ENCODE results near the gene CILP2. TPM values are rescaled to one million over a fixed set of nuclear protein-coding genes. Genes with fewer than 3 reads are reported as not detected.

CILP2 gene
- total and polyA plus RNA-seq, 4 donors: 0.08 to 0.42 (median 0.09) TPM; not detected in 1

DNA sequence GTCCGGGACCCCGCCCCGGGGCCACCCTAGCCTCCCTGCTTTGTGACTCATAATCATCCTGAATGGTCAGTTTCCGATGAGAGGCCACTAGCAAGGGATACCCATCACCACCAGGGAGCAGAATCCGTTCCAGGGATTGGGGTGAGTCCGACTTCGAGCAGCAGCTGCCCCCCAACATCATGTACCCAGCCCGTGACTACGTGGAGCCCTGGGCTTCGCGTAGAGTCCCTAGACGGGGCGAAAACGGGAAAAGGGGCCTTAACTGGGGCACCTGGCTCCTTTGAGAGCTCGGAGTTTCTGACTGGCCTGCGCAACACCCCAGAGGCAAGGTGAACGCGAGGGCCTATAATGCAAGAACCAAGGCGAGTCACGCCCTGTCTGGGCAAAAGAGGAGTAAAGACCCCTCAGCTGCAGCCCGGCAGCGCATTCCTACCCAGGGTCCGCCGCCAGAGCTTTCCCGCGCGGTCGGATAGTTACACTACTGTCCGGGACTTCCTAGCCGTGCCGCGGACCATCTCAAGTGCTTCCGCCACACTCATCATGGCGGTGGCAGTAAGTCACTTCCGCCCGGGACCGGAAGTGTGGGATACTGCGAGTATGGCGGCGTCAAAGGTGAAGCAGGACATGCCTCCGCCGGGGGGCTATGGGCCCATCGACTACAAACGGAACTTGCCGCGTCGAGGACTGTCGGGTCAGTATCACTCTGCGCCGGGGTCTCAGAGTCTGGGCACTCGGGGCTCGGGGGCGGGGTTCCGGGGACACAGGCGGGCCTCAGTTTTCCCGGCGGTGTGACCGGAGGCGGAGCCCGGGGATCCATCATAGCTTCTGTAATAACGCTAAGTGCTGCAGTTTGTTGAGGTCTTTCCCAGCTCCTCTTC is 22.2 kb upstream of the CILP2 start, which contains the start of gene NDUFA13:
TSS of gene NDUFA13 (plus strand) at position 584 of the 878 bp plus-strand sequence. CDS start at position 598, 14 bp downstream.
- Histone ChIP-seq H3K4me3 (ENCODE audit: low read depth in 1 of 3, low read length in 3 of 3) (peak within 1 kb of the TSS; percentile 56 to 98 (median 92)), H3K27me3 (ENCODE audit: control insufficient read depth in 4 of 4, insufficient read depth in 4 of 4, low read length in 3 of 4) (no peaks in the 10 kb centered on the region), H3K4me1 (ENCODE audit: control insufficient read depth in 4 of 4, insufficient read depth in 4 of 4, low read length in 3 of 4) (peaks cover 6 to 17% (median 11%) of the 10 kb centered on the region in 4 donors), H3K36me3 (ENCODE audit: control insufficient read depth in 4 of 4, insufficient read depth in 3 of 4, low read depth in 1 of 4, low read length in 3 of 4) (peaks cover 0 to 3% (median 0%) of the 10 kb centered on the region in 4 donors), H3K9me3 (ENCODE audit: control insufficient read depth in 4 of 4, low read length in 3 of 4) (no peaks in the 10 kb centered on the region), H3K9ac (ENCODE audit: low read depth in 1 of 2, low read length in 2 of 2) (peak within 1 kb of the TSS; percentile 78 to 91), H3K27ac (ENCODE audit: low read depth in 1 of 2, low read length in 2 of 2) (peak within 1 kb of the TSS; percentile 81 to 84)
- peak; percentile 99 for DNase-seq (ENCODE audit: low spot score)
- 6% methylated on average over 61 of the region's 61 CpGs for WGBS
- TF ChIP-seq JUND (IDR thresholded peaks at IDR 0.05): no peak
- no peak for TF ChIP-seq FOXA1 (IDR thresholded peaks at IDR 0.05)
- TF ChIP-seq, protein P1, sequence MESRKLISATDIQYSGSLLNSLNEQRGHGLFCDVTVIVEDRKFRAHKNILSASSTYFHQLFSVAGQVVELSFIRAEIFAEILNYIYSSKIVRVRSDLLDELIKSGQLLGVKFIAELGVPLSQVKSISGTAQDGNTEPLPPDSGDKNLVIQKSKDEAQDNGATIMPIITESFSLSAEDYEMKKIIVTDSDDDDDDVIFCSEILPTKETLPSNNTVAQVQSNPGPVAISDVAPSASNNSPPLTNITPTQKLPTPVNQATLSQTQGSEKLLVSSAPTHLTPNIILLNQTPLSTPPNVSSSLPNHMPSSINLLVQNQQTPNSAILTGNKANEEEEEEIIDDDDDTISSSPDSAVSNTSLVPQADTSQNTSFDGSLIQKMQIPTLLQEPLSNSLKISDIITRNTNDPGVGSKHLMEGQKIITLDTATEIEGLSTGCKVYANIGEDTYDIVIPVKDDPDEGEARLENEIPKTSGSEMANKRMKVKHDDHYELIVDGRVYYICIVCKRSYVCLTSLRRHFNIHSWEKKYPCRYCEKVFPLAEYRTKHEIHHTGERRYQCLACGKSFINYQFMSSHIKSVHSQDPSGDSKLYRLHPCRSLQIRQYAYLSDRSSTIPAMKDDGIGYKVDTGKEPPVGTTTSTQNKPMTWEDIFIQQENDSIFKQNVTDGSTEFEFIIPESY (IDR thresholded peaks at IDR 0.05): peak; percentile 33
- TF ChIP-seq YY1 (IDR thresholded peaks at IDR 0.05): peak; percentile 100
- TF ChIP-seq FOXA2 (IDR thresholded peaks at IDR 0.05): no peak
- no peak for TF ChIP-seq HNF4A (conservative IDR thresholded peaks at IDR 0.05)
- peak in 1 of 2 donors; percentile 12 for TF ChIP-seq RXRA (IDR thresholded peaks at IDR 0.05)
- peak; percentile 80 for TF ChIP-seq TAF1 (conservative IDR thresholded peaks at IDR 0.05)
- no peak for TF ChIP-seq HNF4G (IDR thresholded peaks at IDR 0.05)
- TF ChIP-seq, protein P2, sequence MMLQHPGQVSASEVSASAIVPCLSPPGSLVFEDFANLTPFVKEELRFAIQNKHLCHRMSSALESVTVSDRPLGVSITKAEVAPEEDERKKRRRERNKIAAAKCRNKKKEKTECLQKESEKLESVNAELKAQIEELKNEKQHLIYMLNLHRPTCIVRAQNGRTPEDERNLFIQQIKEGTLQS (IDR thresholded peaks at IDR 0.05): no peak
- peak; percentile 94 to 96 for TF ChIP-seq GABPA (IDR thresholded peaks at IDR 0.05 in 1 of 2, conservative IDR thresholded peaks at IDR 0.05 in 1 of 2)
- TF ChIP-seq, protein P3, sequence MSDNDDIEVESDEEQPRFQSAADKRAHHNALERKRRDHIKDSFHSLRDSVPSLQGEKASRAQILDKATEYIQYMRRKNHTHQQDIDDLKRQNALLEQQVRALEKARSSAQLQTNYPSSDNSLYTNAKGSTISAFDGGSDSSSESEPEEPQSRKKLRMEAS (IDR thresholded peaks at IDR 0.05): peak; percentile 55
- peak; percentile 26 to 52 for TF ChIP-seq EGR1 (IDR thresholded peaks at IDR 0.05; ENCODE audit: low read depth in 2 of 2)
- peak; percentile 45 for TF ChIP-seq NR2F2 (IDR thresholded peaks at IDR 0.05)
- TF ChIP-seq SP1 (IDR thresholded peaks at IDR 0.05): no peak
- no peak for TF ChIP-seq RAD21 (IDR thresholded peaks at IDR 0.05)
- TF ChIP-seq, protein P4, sequence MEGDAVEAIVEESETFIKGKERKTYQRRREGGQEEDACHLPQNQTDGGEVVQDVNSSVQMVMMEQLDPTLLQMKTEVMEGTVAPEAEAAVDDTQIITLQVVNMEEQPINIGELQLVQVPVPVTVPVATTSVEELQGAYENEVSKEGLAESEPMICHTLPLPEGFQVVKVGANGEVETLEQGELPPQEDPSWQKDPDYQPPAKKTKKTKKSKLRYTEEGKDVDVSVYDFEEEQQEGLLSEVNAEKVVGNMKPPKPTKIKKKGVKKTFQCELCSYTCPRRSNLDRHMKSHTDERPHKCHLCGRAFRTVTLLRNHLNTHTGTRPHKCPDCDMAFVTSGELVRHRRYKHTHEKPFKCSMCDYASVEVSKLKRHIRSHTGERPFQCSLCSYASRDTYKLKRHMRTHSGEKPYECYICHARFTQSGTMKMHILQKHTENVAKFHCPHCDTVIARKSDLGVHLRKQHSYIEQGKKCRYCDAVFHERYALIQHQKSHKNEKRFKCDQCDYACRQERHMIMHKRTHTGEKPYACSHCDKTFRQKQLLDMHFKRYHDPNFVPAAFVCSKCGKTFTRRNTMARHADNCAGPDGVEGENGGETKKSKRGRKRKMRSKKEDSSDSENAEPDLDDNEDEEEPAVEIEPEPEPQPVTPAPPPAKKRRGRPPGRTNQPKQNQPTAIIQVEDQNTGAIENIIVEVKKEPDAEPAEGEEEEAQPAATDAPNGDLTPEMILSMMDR (IDR thresholded peaks at IDR 0.05; ENCODE audit: low read depth, low read length, missing input control): peak; percentile 7
- TF ChIP-seq, protein P5, sequence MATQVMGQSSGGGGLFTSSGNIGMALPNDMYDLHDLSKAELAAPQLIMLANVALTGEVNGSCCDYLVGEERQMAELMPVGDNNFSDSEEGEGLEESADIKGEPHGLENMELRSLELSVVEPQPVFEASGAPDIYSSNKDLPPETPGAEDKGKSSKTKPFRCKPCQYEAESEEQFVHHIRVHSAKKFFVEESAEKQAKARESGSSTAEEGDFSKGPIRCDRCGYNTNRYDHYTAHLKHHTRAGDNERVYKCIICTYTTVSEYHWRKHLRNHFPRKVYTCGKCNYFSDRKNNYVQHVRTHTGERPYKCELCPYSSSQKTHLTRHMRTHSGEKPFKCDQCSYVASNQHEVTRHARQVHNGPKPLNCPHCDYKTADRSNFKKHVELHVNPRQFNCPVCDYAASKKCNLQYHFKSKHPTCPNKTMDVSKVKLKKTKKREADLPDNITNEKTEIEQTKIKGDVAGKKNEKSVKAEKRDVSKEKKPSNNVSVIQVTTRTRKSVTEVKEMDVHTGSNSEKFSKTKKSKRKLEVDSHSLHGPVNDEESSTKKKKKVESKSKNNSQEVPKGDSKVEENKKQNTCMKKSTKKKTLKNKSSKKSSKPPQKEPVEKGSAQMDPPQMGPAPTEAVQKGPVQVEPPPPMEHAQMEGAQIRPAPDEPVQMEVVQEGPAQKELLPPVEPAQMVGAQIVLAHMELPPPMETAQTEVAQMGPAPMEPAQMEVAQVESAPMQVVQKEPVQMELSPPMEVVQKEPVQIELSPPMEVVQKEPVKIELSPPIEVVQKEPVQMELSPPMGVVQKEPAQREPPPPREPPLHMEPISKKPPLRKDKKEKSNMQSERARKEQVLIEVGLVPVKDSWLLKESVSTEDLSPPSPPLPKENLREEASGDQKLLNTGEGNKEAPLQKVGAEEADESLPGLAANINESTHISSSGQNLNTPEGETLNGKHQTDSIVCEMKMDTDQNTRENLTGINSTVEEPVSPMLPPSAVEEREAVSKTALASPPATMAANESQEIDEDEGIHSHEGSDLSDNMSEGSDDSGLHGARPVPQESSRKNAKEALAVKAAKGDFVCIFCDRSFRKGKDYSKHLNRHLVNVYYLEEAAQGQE (IDR thresholded peaks at IDR 0.05): peak; percentile 43

All from liver (tissue), 9 donors.